ENCODE results near the gene ZSCAN10.

DNA sequence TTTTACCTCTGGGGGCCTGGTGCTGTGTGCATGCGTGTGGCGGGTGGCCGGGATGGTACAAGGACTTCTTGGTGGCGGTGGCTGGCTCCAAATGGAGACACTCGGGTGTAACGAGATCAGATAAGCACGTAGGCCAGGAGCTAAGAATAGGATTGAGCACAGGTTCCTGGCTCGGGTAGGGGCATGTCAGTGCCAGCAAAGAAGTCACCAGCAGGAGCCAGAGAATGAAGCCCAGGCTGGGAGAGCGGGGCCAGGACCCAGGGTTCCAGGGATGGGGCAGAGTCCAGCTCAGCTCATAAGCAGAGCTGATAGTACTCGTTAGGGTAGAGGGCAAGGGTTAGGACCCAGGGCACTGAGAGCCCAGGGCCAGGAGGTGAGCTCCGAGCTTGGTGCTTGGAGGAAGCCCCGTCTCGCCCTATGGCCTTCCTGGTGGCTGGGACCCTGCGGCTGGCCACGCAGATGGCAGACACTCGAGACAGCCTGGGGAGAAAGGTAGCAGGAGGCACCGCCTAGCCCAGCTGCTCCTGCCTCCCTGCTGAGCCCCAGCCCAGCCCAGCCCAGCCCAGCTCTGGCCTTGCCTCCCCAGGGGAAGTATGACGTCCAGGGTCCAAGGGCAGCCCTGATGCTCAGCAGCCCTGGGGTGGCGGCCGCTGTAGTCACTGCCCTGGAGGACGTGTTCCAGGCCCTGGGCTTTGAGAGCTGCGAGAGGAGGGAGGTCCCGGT is 44.7 kb upstream of the ZSCAN10 start:
- TF ChIP-seq, protein P1, sequence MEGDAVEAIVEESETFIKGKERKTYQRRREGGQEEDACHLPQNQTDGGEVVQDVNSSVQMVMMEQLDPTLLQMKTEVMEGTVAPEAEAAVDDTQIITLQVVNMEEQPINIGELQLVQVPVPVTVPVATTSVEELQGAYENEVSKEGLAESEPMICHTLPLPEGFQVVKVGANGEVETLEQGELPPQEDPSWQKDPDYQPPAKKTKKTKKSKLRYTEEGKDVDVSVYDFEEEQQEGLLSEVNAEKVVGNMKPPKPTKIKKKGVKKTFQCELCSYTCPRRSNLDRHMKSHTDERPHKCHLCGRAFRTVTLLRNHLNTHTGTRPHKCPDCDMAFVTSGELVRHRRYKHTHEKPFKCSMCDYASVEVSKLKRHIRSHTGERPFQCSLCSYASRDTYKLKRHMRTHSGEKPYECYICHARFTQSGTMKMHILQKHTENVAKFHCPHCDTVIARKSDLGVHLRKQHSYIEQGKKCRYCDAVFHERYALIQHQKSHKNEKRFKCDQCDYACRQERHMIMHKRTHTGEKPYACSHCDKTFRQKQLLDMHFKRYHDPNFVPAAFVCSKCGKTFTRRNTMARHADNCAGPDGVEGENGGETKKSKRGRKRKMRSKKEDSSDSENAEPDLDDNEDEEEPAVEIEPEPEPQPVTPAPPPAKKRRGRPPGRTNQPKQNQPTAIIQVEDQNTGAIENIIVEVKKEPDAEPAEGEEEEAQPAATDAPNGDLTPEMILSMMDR (IDR thresholded peaks at IDR 0.05; ENCODE audit: poor library complexity, severe bottlenecking) = no peak
- no peak for TF ChIP-seq TAF1 (IDR thresholded peaks at IDR 0.05; ENCODE audit: low read depth)
- no peak for TF ChIP-seq POLR2AphosphoS5 (IDR thresholded peaks at IDR 0.05)

Data from neural cell (in vitro differentiated cells).